Measurements from ENCODE around the gene RAB8B. TPM values are rescaled to one million over a fixed set of nuclear protein-coding genes. Genes with fewer than 3 reads are reported as not detected.
"Not testable (repeated sequence)": the region's sequence is repeated elsewhere in the genome, so short reads cannot be mapped to it uniquely, and the experiment has no call there.

Gene RAB8B
- total RNA-seq, 1 experiment from 2014 or later, result 11.7 TPM

GRCh38 chr15:63236272-63236671 lies 46.9 kb downstream of the RAB8B start:
- ChIA-PET CTCF (no interaction called here), POLR2A (interaction anchor here (2.4 kb wide), 1 partner anchor 45 kb away, joined by 7 read pairs; no protein-coding TSS in a partner anchor)
- no peak for TF ChIP-seq CTCF (IDR thresholded peaks at IDR 0.05; ENCODE audit: unreplicated experiment)
- DNase-seq (ENCODE audit: unreplicated experiment), result peak; percentile 62
- no TSS peak for BruUV-seq (replicated peaks)
- H3K4me1 Mint-ChIP-seq (ENCODE audit: insufficient read depth, unreplicated experiment), result peaks cover 27% of the 10 kb centered on the region
- no peaks in the 10 kb centered on the region for H3K36me3 Mint-ChIP-seq (ENCODE audit: insufficient read depth, unreplicated experiment)
- no peaks in the 10 kb centered on the region for H3K9me3 Mint-ChIP-seq (ENCODE audit: unreplicated experiment)
- intact Hi-C loops (cut with micrococcal nuclease), result no loop called here
- no peaks in the 10 kb centered on the region for H3K27me3 Mint-ChIP-seq (ENCODE audit: insufficient read depth, unreplicated experiment)
- no peak overlapping the region for H3K27ac Mint-ChIP-seq (ENCODE audit: low read depth, unreplicated experiment)
- no peak overlapping the region for H3K4me3 Mint-ChIP-seq (ENCODE audit: unreplicated experiment)

- POLR2A ChIA-PET, result interaction anchor here (0.8 to 3.7 kb wide), 4 partner anchors 11 to 80 kb away, joined by 3 to 21 read pairs (median 6); partner anchors contain the start of gene RPS27L
- BruUV-seq (replicated peaks); H3K36me3 Mint-ChIP-seq (ENCODE audit: insufficient read depth, unreplicated experiment); H3K27ac Mint-ChIP-seq (ENCODE audit: low read depth, unreplicated experiment); H3K9me3 Mint-ChIP-seq (ENCODE audit: unreplicated experiment); H3K27me3 Mint-ChIP-seq (ENCODE audit: insufficient read depth, unreplicated experiment); CTCF ChIA-PET; intact Hi-C loops (cut with micrococcal nuclease); H3K4me3 Mint-ChIP-seq (ENCODE audit: unreplicated experiment); DNase-seq (ENCODE audit: unreplicated experiment): not testable (repeated sequence)
- H3K4me1 Mint-ChIP-seq (ENCODE audit: insufficient read depth, unreplicated experiment), result peaks cover 27% of the 10 kb centered on the region
These were observed 47.7 kb downstream of the RAB8B start for GRCh38 chr15:63237086-63237485.

- intact Hi-C loops (cut with micrococcal nuclease), result no loop called here
- no peak overlapping the region for H3K4me3 Mint-ChIP-seq (ENCODE audit: unreplicated experiment)
- TF ChIP-seq CTCF (IDR thresholded peaks at IDR 0.05; ENCODE audit: unreplicated experiment), result no peak
- H3K36me3 Mint-ChIP-seq (ENCODE audit: insufficient read depth, unreplicated experiment), result no peaks in the 10 kb centered on the region
- DNase-seq (ENCODE audit: unreplicated experiment), result no peak
- H3K27ac Mint-ChIP-seq (ENCODE audit: low read depth, unreplicated experiment), result peak overlapping the region; percentile 19
- H3K9me3 Mint-ChIP-seq (ENCODE audit: unreplicated experiment), result no peaks in the 10 kb centered on the region
- peaks cover 27% of the 10 kb centered on the region for H3K4me1 Mint-ChIP-seq (ENCODE audit: insufficient read depth, unreplicated experiment)
- BruUV-seq (replicated peaks), result no TSS peak
- CTCF ChIA-PET, result interaction anchor here (0.9 kb wide), 1 partner anchor 81 kb away, joined by 3 read pairs; the partner anchor contains the start of gene RPS27L
- POLR2A ChIA-PET, result interaction anchor here (0.9 to 3.7 kb wide), 6 partner anchors 10 to 49 kb away, joined by 3 to 21 read pairs (median 5); partner anchors contain the start of gene RAB8B
- H3K27me3 Mint-ChIP-seq (ENCODE audit: insufficient read depth, unreplicated experiment), result no peaks in the 10 kb centered on the region
These were observed 48.8 kb downstream of the RAB8B start for GRCh38 chr15:63238171-63238570.

GRCh38 chr15:63238796-63239195 lies 49.4 kb downstream of the RAB8B start:
- ChIA-PET CTCF (interaction anchor here (0.7 to 0.9 kb wide), 3 partner anchors 32 to 81 kb away, joined by 3 to 4 read pairs (median 3); partner anchors contain the start of gene RPS27L), POLR2A (interaction anchor here (0.6 to 3.7 kb wide), 12 partner anchors 9 to 853 kb away, joined by 3 to 21 read pairs (median 3); partner anchors contain the start of genes RAB8B and RPS27L)
- intact Hi-C loops (cut with micrococcal nuclease), result no loop called here
- H3K4me1 Mint-ChIP-seq (ENCODE audit: insufficient read depth, unreplicated experiment), result peaks cover 25% of the 10 kb centered on the region
- H3K36me3 Mint-ChIP-seq (ENCODE audit: insufficient read depth, unreplicated experiment), result no peaks in the 10 kb centered on the region
- no peaks in the 10 kb centered on the region for H3K27me3 Mint-ChIP-seq (ENCODE audit: insufficient read depth, unreplicated experiment)
- no TSS peak for BruUV-seq (replicated peaks)
- H3K27ac Mint-ChIP-seq (ENCODE audit: low read depth, unreplicated experiment), result peak overlapping the region; percentile 19
- H3K4me3 Mint-ChIP-seq (ENCODE audit: unreplicated experiment), result no peak overlapping the region
- peak; percentile 66 for DNase-seq (ENCODE audit: unreplicated experiment)
- no peak for TF ChIP-seq CTCF (IDR thresholded peaks at IDR 0.05; ENCODE audit: unreplicated experiment)
- H3K9me3 Mint-ChIP-seq (ENCODE audit: unreplicated experiment), result no peaks in the 10 kb centered on the region
